ENCODE results near the gene GCA. TPM values are rescaled to one million over a fixed set of nuclear protein-coding genes. Genes with fewer than 3 reads are reported as not detected.

GCA gene
- total RNA-seq, 4 donors from 2014 or later: 3.8 to 31.9 (median 20.6) TPM

DNA sequence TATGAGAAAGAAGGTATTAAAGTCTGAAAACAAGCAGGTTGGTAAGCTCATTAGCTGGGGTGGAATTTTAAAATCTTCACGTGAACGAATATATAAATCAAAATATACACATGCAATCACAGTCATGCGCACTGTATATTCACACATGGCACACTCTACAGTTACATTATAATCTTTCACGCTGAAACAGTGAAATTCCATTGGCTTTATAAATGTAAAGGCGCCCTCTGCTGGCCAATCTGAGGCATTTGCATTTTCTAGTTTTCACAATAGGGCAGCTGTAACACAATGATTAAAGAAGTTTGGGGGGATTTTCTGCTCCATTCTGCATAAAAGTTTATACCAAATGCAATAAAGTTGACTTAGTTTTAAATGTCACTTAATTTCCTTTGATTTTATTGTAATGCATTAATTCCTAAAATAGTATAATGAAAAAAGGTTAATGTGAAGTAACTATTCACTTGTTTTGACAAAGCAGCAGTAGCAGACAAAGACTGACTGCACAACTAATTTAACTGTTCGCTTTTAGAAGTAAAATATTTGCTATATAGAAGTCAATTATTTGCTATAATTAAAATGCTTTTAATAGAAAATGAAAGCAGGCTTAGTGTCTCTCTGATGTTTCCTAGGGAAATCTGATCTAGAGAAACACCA, 42.7 kb upstream of the GCA start:
- Histone ChIP-seq H3K36me3 (no peaks in the 10 kb centered on the region), H3K9me3 (no peaks in the 10 kb centered on the region), H3K27ac (no peak overlapping the region), H3K27me3 (no peaks in the 10 kb centered on the region), H3K4me3 (no peak overlapping the region), H3K4me1 (no peaks in the 10 kb centered on the region)
- intact Hi-C loops (cut with DNase I; ENCODE audit: low total_unique reads): no loop called here
- TF ChIP-seq POLR2A (IDR thresholded peaks at IDR 0.05): no peak
- TF ChIP-seq, protein P1, sequence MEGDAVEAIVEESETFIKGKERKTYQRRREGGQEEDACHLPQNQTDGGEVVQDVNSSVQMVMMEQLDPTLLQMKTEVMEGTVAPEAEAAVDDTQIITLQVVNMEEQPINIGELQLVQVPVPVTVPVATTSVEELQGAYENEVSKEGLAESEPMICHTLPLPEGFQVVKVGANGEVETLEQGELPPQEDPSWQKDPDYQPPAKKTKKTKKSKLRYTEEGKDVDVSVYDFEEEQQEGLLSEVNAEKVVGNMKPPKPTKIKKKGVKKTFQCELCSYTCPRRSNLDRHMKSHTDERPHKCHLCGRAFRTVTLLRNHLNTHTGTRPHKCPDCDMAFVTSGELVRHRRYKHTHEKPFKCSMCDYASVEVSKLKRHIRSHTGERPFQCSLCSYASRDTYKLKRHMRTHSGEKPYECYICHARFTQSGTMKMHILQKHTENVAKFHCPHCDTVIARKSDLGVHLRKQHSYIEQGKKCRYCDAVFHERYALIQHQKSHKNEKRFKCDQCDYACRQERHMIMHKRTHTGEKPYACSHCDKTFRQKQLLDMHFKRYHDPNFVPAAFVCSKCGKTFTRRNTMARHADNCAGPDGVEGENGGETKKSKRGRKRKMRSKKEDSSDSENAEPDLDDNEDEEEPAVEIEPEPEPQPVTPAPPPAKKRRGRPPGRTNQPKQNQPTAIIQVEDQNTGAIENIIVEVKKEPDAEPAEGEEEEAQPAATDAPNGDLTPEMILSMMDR (IDR thresholded peaks at IDR 0.05): peak; percentile 73 to 86 (median 79)
- DNase-seq: peak; percentile 41 to 56

DNA sequence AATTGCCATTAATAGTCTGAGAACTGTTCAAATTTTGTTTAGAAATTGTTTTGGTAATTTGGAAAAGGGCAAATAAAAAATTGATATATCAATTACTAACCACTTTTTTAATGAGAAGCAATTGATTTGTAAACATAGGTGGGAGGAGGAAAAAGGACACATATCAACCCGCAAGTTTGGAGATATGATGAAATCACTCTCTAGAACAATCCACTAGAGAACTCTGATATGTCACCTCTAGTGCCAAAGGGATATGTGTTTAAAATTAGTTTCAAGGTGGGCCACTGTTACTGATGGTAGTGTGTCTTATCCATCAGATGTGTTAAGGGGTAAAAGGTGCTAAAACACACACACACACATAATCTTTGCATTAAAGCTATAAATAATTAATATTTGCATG, 42.1 kb upstream of the GCA start:
- TF ChIP-seq, protein P1 (IDR thresholded peaks at IDR 0.05): no peak
- TF ChIP-seq POLR2A (IDR thresholded peaks at IDR 0.05): no peak

DNA sequence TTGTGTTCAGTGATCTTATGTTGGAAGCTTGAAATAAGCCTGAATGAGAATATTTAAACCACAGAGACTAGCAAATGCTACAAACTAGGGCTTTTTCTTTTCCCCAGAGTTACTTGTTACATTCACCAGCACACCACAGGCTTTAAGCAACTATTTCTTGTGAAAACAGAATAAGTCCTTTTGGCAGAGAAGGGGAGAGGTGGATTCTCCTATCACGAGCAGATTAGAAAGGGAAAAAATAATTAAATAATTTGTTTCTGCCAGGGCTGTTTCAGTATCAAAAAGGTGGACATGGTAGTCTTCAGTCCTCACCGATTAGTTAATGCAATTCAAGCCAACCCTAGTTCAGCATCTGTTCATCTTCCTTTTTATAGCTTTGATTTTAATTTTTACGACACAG, 38.0 kb upstream of the GCA start:
- Histone ChIP-seq H3K27ac (peak overlapping the region in 1 of 2 donors; percentile 39), H3K4me1 (no peaks in the 10 kb centered on the region), H3K27me3 (no peaks in the 10 kb centered on the region), H3K36me3 (no peaks in the 10 kb centered on the region), H3K4me3 (no peak overlapping the region), H3K9me3 (no peaks in the 10 kb centered on the region)
- no peak for TF ChIP-seq POLR2A (IDR thresholded peaks at IDR 0.05)
- TF ChIP-seq, protein P1 (IDR thresholded peaks at IDR 0.05): no peak
- intact Hi-C loops (cut with DNase I; ENCODE audit: low total_unique reads): no loop called here
- DNase-seq: no peak

More for the DNA sequence above, 42.1 kb upstream of the GCA start:
- Histone ChIP-seq H3K9me3 (no peaks in the 10 kb centered on the region), H3K36me3 (no peaks in the 10 kb centered on the region), H3K4me1 (no peaks in the 10 kb centered on the region), H3K4me3 (no peak overlapping the region), H3K27me3 (no peaks in the 10 kb centered on the region), H3K27ac (no peak overlapping the region)
- DNase-seq: no peak
- intact Hi-C loops (cut with DNase I; ENCODE audit: low total_unique reads): no loop called here

DNA sequence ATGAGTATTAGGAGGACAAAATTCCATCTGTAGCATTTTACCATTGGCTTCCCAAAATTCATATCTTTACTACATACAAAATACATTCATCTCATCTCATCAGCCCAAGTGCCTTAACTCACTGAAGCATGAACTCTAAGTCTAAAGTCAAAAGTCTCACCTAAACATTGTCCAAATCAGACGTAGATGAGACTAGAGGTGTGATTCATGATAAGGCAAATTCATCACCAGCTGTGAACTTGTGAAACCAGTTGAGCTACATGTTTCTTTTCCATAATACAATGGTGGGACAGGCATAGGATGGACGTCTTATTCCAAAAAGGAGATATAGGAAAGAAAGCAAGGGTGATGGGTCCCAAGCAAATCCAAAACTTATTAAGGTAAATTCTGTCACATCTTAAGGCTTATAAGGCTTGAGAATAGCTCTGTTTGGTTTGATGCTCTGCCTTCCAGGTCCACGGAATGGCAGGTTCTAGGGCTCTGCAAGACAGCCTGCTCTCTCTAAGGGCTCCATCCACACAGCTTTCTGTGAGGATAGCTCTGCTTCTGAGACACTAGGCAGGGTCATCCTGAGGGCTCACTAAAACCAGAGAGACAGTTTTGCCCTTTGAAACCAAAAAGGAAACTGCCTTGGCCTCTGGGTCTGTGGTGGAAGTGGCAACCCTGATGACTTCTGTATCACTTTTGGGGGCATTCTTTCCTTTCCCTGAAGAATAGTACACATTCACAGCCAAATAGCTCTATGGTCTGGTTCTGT, 35.0 kb upstream of the GCA start:
- H3K4me1 ChIP-seq: no peaks in the 10 kb centered on the region
- no peak for DNase-seq
- no peaks in the 10 kb centered on the region for H3K9me3 ChIP-seq
- H3K4me3 ChIP-seq: no peak overlapping the region
- no peak for TF ChIP-seq POLR2A (IDR thresholded peaks at IDR 0.05)
- TF ChIP-seq, protein P1 (IDR thresholded peaks at IDR 0.05): no peak
- no peak overlapping the region for H3K27ac ChIP-seq
- no peaks in the 10 kb centered on the region for H3K27me3 ChIP-seq
- intact Hi-C loops (cut with DNase I; ENCODE audit: low total_unique reads): no loop called here
- H3K36me3 ChIP-seq: no peaks in the 10 kb centered on the region

DNA sequence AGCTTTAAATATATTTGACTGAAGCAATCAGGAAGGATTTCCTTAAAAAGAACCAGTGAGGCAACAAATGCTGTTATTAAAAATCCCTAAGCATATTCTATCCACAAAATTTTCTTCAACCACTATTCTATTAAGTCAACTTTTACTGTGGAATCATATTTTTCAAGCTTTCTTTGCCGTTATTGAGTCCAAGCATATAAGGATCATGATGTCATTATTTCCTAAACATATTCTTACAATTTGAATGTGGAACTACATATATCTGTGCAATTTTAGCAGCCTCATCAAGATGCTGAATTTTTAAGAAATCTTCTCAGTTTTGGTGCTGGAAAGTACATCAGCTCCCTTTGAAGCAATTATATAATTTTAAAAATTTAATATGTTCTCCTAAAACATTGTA, 31.1 kb upstream of the GCA start:
- no peak overlapping the region for H3K4me3 ChIP-seq
- H3K27ac ChIP-seq: no peak overlapping the region
- intact Hi-C loops (cut with DNase I; ENCODE audit: low total_unique reads): no loop called here
- H3K36me3 ChIP-seq: no peaks in the 10 kb centered on the region
- TF ChIP-seq, protein P1 (IDR thresholded peaks at IDR 0.05): no peak
- no peak for TF ChIP-seq POLR2A (IDR thresholded peaks at IDR 0.05)
- DNase-seq: no peak
- no peaks in the 10 kb centered on the region for H3K27me3 ChIP-seq
- no peaks in the 10 kb centered on the region for H3K9me3 ChIP-seq
- no peaks in the 10 kb centered on the region for H3K4me1 ChIP-seq
